H7 (cell line): ENCODE data around the gene MRPL16. TPM values are rescaled to one million over a fixed set of nuclear protein-coding genes. Genes with fewer than 3 reads are reported as not detected.
A peak's percentile ranks its signal among the peaks of the same experiment; 100 is the strongest.
"Not testable (repeated sequence)": the region's sequence is repeated elsewhere in the genome, so short reads cannot be mapped to it uniquely, and the experiment has no call there.

Source experiments
- DNase-seq: peaks from one replicate; pipeline ENCODE4 v3.0.0; 2012
- H3K27me3 ChIP-seq: 2 replicates; pipeline ENCODE4 v1.6.0; 2011; ENCODE audit warnings: mild to moderate bottlenecking, low read length; ENCODE audit not compliant: control insufficient read depth, insufficient read depth
- H3K36me3 ChIP-seq: replicated peaks from 2 replicates; pipeline ENCODE4 v1.5.1; 2011; ENCODE audit warnings: low read length; ENCODE audit not compliant: control insufficient read depth, insufficient read depth
- H3K4me3 ChIP-seq: 2 replicates; pipeline ENCODE4 v1.5.1; 2011; ENCODE audit warnings: low read depth, mild to moderate bottlenecking, control low read depth, low read length, moderate library complexity; ENCODE audit not compliant: insufficient read depth
- total RNA-seq: library from RNA; depleted of rRNA; stranded (reverse); fragments of >200 nt; shearing (Covaris generic); gene quantifications from 2 replicates; pipeline ENCODE4 v1.2.3, GENCODE V29; 2014; rRNA removed

Gene MRPL16
- total RNA-seq, result 90.7 and 113 TPM in 2 replicates

DNA sequence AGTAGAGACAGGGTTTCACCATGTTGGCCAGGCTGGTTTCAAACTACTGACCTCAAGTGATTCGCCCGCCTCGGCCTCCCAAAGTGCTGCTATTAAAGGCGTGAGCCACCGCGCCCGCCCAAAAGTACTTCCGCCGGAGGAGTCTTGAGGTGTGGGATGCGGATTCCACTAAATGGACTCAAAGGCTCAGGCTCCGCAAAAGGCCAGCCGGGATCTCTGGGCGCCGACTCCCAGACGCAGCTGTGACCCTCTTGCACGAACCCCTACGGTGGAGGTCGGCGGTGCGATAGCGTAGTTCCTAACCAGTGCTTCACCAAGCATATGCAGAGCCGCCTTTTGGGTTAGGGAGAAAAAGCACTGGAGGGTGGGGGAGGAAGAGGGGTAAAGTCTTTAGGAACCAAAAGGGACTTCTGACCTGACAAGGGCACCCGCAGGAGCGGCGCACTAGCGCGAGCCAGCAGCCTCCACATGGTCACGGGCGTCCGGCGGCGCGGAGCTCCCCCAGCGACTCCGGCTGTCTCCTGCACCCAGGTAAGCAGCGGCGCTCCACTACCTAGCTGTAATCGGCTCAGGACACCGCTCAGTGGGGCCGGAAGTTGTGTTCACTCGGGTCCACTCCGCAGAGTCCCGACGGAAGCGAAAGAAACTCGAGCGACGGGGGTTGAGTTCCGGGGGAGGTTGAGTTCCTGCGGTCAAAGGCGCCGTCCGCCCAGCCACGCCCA lies at the start of gene MRPL16:
TSS of gene MRPL16 (minus strand) at position 590 of the 722 bp plus-strand sequence. CDS start at position 470, 120 bp downstream.
- DNase-seq, result peak; percentile 89
- H3K27me3 ChIP-seq, result no peaks in the 10 kb centered on the region
- peak within 1 kb of the TSS; percentile 99 for H3K4me3 ChIP-seq
- peaks cover 18% of the 10 kb centered on the region for H3K36me3 ChIP-seq

DNA sequence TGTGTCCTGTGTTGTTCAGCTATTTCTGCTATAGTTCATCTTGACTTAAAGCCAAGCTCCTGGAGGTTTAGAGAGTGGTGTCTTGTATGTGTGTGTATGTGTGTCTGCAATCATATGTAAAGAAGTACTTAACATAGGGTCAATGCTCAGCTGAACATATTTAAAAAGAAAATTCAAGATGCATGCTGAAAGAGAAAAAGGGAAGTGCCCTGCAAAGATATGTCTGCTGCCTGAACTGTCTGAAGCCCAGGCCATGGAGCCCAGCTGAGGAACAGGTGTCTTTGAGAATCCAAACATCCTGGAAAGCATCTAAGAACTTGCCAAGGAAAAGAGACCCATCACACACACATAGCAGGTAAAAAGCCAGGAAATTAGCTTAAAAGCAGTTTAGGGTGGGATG lies 49.1 kb upstream of the MRPL16 start:
- Histone ChIP-seq H3K4me3 (no peak overlapping the region), H3K27me3 (no peaks in the 10 kb centered on the region), H3K36me3 (no peaks in the 10 kb centered on the region)
- DNase-seq, result no peak

DNA sequence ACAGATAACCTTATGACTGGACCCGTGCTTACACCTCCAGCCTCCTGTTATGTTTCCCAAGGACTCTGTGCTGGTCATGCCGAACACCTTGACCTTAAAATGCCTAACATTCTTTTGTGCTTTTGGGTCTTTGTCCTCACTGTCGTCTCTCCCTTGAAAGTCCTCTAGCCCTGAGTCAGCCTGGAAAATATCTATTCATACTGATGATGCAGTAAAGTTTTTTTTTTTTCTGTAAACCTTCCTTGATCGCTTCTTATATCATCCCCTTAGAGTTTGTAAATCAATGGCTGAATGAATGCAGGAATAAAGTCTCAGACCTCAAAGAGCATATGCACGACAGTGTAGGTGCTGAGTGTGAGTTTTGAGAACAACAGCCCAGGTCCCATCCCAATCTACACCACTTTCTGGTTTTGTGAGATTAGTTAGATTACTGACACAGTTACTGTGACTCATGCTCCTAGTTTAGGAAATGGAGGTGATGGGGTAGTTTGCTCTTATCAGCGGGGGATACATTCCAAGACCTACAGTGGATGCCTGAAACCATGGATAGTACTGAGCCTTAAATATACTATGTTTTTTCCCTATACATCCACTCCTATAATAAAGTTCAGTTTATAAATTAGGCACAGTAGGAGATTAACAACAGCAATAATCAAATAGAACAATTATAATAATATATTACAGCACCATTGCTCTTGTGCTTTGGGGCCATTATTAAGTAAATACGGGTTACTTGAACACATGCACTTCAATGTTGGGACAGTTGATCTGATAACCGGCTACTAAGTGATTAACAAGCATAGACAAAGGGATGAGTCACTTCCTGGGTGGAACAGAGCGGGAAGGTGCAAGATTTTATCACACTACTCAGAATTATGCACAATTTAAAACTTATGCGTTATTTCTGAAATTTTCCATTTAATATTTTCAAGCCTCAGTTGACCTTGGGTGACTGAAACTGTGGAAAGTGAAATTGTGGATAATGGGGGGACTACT lies 47.2 kb upstream of the MRPL16 start:
- DNase-seq, result no peak
- no peaks in the 10 kb centered on the region for H3K27me3 ChIP-seq
- no peak overlapping the region for H3K4me3 ChIP-seq
- no peaks in the 10 kb centered on the region for H3K36me3 ChIP-seq

DNA sequence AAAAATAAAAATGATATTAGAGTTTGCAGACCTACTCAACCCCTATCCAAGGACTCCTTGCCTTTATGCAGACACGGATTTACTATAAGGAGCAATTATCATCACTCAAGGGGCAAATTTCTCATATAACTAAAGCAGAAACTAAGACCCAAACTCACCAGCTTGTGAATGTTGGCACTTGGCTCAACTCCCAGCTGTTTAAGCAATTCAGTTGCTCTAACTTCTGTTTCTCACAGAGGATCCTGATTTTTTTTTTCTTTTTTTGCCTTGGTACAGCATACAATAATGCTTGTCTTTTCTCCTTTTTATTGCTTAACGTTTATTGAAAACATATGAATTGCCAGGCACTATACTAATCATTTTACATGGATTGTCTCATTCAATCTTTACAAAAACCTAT lies 44.3 kb upstream of the MRPL16 start:
- Histone ChIP-seq H3K27me3 (no peaks in the 10 kb centered on the region), H3K4me3 (no peak overlapping the region), H3K36me3 (no peaks in the 10 kb centered on the region)
- no peak for DNase-seq

DNA sequence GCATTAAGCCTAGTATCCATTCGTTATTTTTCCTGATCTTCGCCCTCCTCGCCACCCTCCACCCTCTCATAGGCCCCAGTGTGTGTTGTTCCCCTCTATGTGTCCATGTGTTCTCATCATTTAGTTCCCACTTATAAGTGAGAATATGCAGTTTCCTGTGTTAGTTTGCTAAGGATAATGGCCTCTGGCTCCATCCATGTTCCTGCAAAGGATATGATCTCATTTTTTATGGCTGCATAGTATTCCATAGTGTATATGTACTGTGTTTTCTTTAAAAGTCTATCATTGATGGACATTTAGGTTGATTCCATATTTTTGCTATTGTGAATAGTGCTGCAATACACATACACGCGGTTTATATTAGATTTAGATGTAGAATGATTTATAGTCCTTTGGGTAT lies 40.8 kb upstream of the MRPL16 start:
- H3K27me3 ChIP-seq, H3K4me3 ChIP-seq, DNase-seq, H3K36me3 ChIP-seq: not testable (repeated sequence)

DNA sequence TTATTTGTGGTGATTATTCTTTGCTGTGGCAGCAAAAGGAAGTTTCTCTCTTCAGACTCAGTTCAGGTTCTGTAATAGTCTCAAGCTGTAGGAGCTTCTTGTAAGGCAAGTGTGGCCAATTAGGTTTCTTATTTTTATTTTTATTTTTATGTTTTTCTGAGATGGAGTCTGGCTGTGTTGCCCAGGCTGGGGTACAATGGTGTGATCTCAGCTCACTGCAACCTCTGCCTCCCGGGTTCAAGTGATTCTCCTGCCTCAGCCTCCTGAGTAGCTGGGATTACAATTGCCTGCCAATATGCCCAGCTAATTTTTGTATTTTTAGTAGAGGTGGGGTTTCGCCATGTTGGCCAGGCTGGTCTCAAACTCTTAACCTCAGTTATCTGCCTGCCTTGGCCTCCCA lies 39.0 kb upstream of the MRPL16 start:
- not testable (repeated sequence) for H3K36me3 ChIP-seq, H3K4me3 ChIP-seq, DNase-seq, H3K27me3 ChIP-seq

DNA sequence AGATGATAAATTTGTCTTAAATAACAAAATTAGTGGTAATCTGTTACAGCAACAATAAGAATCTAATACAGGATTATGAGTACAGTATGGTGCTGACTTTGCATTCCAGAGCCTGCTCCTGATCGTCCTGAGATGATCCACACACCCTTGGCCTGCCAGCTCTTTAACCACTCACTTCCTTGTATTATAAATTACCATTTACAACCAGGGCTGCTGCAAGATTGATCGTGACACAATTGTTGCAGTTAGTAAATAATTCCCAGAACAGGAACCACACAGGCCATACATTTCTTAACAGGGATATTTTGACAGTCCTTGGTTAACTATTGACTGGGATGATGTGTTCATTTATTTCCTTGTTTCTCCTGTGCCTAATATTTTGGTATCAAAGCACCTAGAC lies 38.6 kb upstream of the MRPL16 start:
- H3K27me3 ChIP-seq, result no peaks in the 10 kb centered on the region

DNA sequence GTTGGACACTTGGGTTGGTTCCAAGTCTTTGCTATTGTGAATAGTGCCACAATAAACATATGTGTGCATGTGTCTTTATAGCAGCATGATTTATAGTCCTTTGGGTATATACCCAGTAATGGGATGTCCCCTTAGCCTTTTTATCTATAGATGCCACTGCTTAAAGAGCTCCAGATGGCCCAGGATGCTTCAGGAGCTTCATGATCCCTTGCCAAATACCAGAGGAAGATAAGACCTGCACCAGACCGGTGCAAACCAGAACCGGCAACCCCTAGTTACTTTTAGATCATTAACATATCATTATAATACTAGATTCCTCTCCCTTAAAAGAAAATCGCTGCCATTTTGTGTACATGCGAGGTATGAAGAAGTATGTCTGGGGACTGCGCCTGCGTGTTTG lies 37.9 kb upstream of the MRPL16 start:
- H3K27me3 ChIP-seq, H3K4me3 ChIP-seq, DNase-seq, H3K36me3 ChIP-seq: not testable (repeated sequence)

More for the DNA sequence above, 38.6 kb upstream of the MRPL16 start:
- Histone ChIP-seq H3K36me3 (no peaks in the 10 kb centered on the region), H3K4me3 (no peak overlapping the region)
- no peak for DNase-seq

DNA sequence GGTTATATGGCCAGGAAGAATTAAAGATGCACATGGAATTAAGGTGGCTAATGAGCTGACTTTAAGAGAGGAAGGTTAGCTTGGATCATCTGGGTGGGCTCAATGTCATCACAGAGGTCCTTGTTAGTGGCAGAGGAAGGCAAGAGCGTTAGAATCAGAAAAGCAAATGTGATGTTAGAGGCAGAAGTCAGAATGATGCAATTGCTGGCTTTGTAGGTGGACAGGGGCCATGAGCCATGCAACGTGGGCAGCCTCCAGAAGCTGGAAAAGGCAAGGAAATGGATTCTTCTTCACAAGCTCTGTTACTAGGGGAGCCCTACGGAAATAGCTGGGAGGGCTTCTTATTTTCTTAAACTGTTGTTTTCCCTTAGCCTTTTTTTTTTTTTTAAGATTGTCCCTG lies 37.0 kb upstream of the MRPL16 start:
- H3K27me3 ChIP-seq, result no peaks in the 10 kb centered on the region
- H3K36me3 ChIP-seq, result no peaks in the 10 kb centered on the region
- H3K4me3 ChIP-seq, result no peak overlapping the region
- DNase-seq, result no peak

DNA sequence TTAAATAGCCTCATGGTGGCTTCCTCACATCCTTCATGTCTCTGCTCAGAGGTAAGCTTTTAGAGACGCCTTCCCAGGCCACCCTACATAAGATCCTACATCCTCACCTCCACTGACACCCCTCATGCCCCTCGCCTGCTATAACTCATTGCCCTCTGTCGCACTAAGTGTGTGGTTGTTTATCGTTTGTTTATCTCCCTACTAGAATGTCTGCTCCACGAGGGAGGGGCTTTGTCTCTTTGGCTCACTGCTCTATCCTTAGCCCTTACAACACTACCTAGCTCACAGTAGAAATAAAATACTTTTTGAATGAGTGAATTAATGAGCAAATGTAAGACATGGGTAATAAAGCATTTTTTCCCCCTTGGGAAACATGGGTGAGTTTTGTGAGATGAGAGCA lies 36.0 kb upstream of the MRPL16 start:
- no peak for DNase-seq
- no peak overlapping the region for H3K4me3 ChIP-seq
- no peaks in the 10 kb centered on the region for H3K36me3 ChIP-seq
- H3K27me3 ChIP-seq, result no peaks in the 10 kb centered on the region

DNA sequence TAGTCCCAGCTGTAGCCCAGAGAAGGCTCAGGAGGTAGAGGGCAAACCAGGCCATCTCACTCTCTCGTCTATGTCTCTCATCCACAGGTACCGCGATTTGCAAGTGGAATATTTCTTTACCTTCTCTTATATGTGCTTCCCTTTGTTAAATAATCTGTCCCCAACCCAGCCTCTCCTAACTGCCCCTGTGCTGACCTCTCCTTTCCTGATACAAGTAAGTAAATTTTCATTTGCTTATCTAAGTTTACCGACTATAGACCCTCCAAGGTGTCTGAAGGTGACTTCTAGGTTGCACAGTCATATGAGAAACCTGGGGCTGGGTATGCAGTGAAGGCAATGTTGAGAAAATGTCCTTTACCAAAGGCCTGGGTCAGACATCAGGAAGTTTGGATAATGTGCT lies 34.8 kb upstream of the MRPL16 start, which contains the start of gene CBLIF:
TSS of gene CBLIF (minus strand) at position 101 of the 400 bp plus-strand sequence. CDS start at position 55, 46 bp downstream.
- DNase-seq, result no peak

DNA sequence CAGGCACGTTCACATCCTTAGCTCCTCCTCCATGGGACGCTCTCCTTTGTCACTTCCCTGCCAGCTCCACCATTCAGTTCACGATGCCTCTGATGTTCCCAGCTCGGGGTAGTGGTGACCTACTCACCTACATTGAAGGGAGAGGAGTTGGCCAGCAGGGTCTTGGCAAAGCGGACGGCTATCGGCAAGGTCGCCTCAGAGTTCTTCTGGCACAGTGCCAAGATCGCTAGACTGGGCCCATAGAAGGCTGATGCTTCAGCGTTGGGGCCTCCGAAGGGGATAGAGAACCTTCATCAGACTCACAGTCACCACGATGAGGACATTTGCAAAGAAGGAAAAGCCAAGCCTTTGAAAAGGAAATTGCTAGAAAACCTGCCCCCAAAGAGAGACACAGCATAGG lies 31.7 kb upstream of the MRPL16 start:
- Histone ChIP-seq H3K36me3 (no peaks in the 10 kb centered on the region), H3K4me3 (no peak overlapping the region), H3K27me3 (no peaks in the 10 kb centered on the region)
- no peak for DNase-seq

More for the DNA sequence above, 34.8 kb upstream of the MRPL16 start, which contains the start of gene CBLIF:
- Histone ChIP-seq H3K4me3 (no peak within 1 kb of the TSS), H3K27me3 (no peaks in the 10 kb centered on the region), H3K36me3 (no peaks in the 10 kb centered on the region)

DNA sequence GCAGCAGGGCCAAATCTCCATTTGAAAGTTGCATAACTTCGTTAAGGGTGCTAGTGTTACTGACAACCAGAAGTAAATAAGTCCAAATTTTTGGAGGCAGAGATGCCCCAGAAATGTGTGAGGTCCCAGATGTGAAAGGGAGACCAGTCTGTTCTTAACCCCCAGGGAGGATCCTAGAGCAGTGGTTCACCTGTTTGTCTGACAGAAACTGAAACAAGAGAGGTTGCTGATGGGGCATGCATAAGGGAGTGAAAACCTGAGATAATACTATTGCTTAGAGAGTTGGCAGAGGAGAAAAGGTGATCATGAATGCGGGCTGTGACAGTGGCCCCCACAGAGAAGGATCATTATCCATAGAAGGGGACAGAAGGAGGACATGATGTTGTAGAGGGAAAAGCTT lies 30.9 kb upstream of the MRPL16 start:
- Histone ChIP-seq H3K4me3 (no peak overlapping the region), H3K36me3 (no peaks in the 10 kb centered on the region), H3K27me3 (no peaks in the 10 kb centered on the region)
- DNase-seq, result no peak

DNA sequence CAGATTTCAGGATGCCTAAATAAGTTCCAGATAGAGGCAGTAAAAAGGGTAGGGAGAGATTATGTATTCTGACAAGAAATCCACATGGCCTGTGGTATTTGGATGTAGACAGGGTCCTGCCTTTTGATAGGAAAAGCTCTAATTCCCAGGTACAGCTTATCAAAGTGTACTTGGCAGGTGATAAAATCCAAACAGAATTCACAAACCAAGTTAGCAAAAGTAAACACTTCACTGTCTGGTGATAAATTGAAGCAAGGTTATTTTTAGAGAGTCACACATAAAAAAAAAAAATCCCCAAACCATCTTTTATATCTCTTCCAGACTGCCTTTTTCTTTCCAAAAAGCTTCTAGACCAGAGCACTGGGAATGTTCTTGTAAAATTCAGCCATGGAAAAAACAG lies 29.0 kb upstream of the MRPL16 start:
- DNase-seq, result no peak
- Histone ChIP-seq H3K27me3 (no peaks in the 10 kb centered on the region), H3K36me3 (no peaks in the 10 kb centered on the region), H3K4me3 (no peak overlapping the region)

DNA sequence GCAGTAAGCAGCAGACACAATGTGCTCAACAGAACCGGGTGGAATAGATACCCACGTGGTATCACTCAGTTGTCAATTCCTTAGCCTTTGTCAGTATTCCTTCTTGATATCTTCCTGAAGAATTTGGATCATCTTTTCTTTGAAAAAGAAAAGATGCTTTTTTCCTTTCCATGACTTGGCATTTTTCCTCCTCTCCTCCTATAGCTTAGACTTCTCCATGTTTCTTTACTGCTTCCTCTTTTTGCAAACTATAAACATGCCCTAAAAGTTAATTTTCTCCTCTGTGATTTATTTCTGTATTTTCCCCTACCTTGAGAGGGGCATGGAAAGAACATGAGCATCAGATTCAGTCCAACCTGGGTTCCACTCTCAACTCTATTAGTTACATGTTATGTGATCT lies 23.0 kb upstream of the MRPL16 start:
- Histone ChIP-seq H3K27me3 (no peaks in the 10 kb centered on the region), H3K4me3 (no peak overlapping the region), H3K36me3 (no peaks in the 10 kb centered on the region)
- no peak for DNase-seq
